BLaER1 (cell line): ENCODE measurements around the gene GYS1.

Experiments used
- H3K27ac ChIP-seq: shearing (Covaris generic); formaldehyde crosslinking; 2 replicates; pipeline ENCODE4 v1.8.1; 2022
- H3K27me3 ChIP-seq: shearing (Covaris generic); formaldehyde crosslinking; 2 replicates; pipeline ENCODE4 v1.8.1; 2022
- H3K36me3 ChIP-seq: shearing (Covaris generic); formaldehyde crosslinking; 2 replicates; pipeline ENCODE4 v1.8.1; 2022
- H3K4me1 ChIP-seq: shearing (Covaris generic); formaldehyde crosslinking; 2 replicates; pipeline ENCODE4 v1.8.1; 2022
- H3K4me2 ChIP-seq: shearing (Covaris generic); formaldehyde crosslinking; 2 replicates; pipeline ENCODE4 v1.8.1; 2022
- H3K4me3 ChIP-seq: shearing (Covaris generic); formaldehyde crosslinking; 2 replicates; pipeline ENCODE4 v1.8.1; 2022
- H3K9ac ChIP-seq: shearing (Covaris generic); formaldehyde crosslinking; 2 replicates; pipeline ENCODE4 v1.8.1; 2022
- H3K9me3 ChIP-seq: shearing (Covaris generic); formaldehyde crosslinking; 2 replicates; pipeline ENCODE4 v1.8.1; 2022
- H4K20me1 ChIP-seq: shearing (Covaris generic); formaldehyde crosslinking; 2 replicates; pipeline ENCODE4 v1.8.1; 2022
- Cebpa-rat ChIP-seq: shearing (Covaris generic); IDR thresholded peaks from 2 replicates; pipeline ENCODE4 v1.8.1; 2022

The GYS1 gene

GRCh38 chr19:48962029-48962848 is 30.9 kb downstream of the GYS1 start:
- no peaks in the 10 kb centered on the region for H3K27me3 ChIP-seq
- H3K4me2 ChIP-seq: peak overlapping the region; percentile 99
- H3K27ac ChIP-seq: peak overlapping the region; percentile 89
- H4K20me1 ChIP-seq: peaks cover 21% of the 10 kb centered on the region
- no peak for TF ChIP-seq Cebpa-rat
- H3K4me3 ChIP-seq: peak overlapping the region; percentile 38; the same call in 1 of the 2 replicates
- H3K36me3 ChIP-seq: peaks cover 28% of the 10 kb centered on the region
- H3K4me1 ChIP-seq: peaks cover 55% of the 10 kb centered on the region
- peak overlapping the region; percentile 72 for H3K9ac ChIP-seq
- H3K9me3 ChIP-seq: no peaks in the 10 kb centered on the region

GRCh38 chr19:48961673-48962028 is 31.5 kb downstream of the GYS1 start:
- TF ChIP-seq Cebpa-rat: no peak
- Histone ChIP-seq H3K9ac (peak overlapping the region; percentile 72), H4K20me1 (peaks cover 15% of the 10 kb centered on the region), H3K36me3 (peaks cover 25% of the 10 kb centered on the region), H3K27me3 (no peaks in the 10 kb centered on the region), H3K9me3 (no peaks in the 10 kb centered on the region), H3K27ac (peak overlapping the region; percentile 89), H3K4me3 (no peak overlapping the region), H3K4me1 (peaks cover 50% of the 10 kb centered on the region), H3K4me2 (peak overlapping the region; percentile 99)

- no peaks in the 10 kb centered on the region for H3K9me3 ChIP-seq
- no peak overlapping the region for H3K9ac ChIP-seq
- no peak overlapping the region for H3K4me3 ChIP-seq
- peak overlapping the region; percentile 89 for H3K27ac ChIP-seq
- peaks cover 49% of the 10 kb centered on the region for H3K4me1 ChIP-seq
- H3K36me3 ChIP-seq: peaks cover 24% of the 10 kb centered on the region
- H3K27me3 ChIP-seq: no peaks in the 10 kb centered on the region
- peaks cover 11% of the 10 kb centered on the region for H4K20me1 ChIP-seq
- TF ChIP-seq Cebpa-rat: no peak
- H3K4me2 ChIP-seq: peak overlapping the region; percentile 99; the same call in 1 of the 2 replicates
Observed at GRCh38 chr19:48961051-48961649, 32.0 kb downstream of the GYS1 start.

- H3K27ac ChIP-seq: no peak overlapping the region
- TF ChIP-seq Cebpa-rat: no peak
Observed at GRCh38 chr19:48959341-48960239, 33.5 kb downstream of the GYS1 start.

GRCh38 chr19:48958006-48958405 is 35.1 kb downstream of the GYS1 start:
- TF ChIP-seq Cebpa-rat: no peak
- Histone ChIP-seq H3K4me3 (no peak overlapping the region), H4K20me1 (peaks cover 12% of the 10 kb centered on the region; the same call in 1 of the 2 replicates), H3K4me2 (no peak overlapping the region), H3K9ac (no peak overlapping the region), H3K27me3 (no peaks in the 10 kb centered on the region), H3K36me3 (peaks cover 26% of the 10 kb centered on the region), H3K4me1 (peaks cover 54% of the 10 kb centered on the region), H3K9me3 (no peaks in the 10 kb centered on the region), H3K27ac (no peak overlapping the region)

More at GRCh38 chr19:48959341-48960239, 33.5 kb downstream of the GYS1 start:
- Histone ChIP-seq H3K4me2 (no peak overlapping the region), H4K20me1 (peaks cover 12% of the 10 kb centered on the region; the same call in 1 of the 2 replicates), H3K4me1 (peaks cover 56% of the 10 kb centered on the region), H3K36me3 (peaks cover 26% of the 10 kb centered on the region), H3K27me3 (no peaks in the 10 kb centered on the region), H3K9me3 (no peaks in the 10 kb centered on the region), H3K9ac (no peak overlapping the region), H3K4me3 (no peak overlapping the region)

- H3K36me3 ChIP-seq: peaks cover 21% of the 10 kb centered on the region
- no peaks in the 10 kb centered on the region for H3K9me3 ChIP-seq
- TF ChIP-seq Cebpa-rat: no peak
- H4K20me1 ChIP-seq: peaks cover 12% of the 10 kb centered on the region; the same call in 1 of the 2 replicates
- peak overlapping the region; percentile 92 for H3K4me3 ChIP-seq
- H3K4me1 ChIP-seq: peaks cover 62% of the 10 kb centered on the region
- peak overlapping the region; percentile 98 for H3K9ac ChIP-seq
- peak overlapping the region; percentile 98 for H3K27ac ChIP-seq
- no peaks in the 10 kb centered on the region for H3K27me3 ChIP-seq
- peak overlapping the region; percentile 90 for H3K4me2 ChIP-seq
Observed at GRCh38 chr19:48955308-48955958, 37.7 kb downstream of the GYS1 start.

- TF ChIP-seq Cebpa-rat: no peak
- peaks cover 63% of the 10 kb centered on the region for H3K4me1 ChIP-seq
- H3K4me2 ChIP-seq: peak within 1 kb of the TSS; percentile 90
- H3K4me3 ChIP-seq: peak within 1 kb of the TSS; percentile 92
- H3K9me3 ChIP-seq: no peaks in the 10 kb centered on the region
- peak within 1 kb of the TSS; percentile 98 for H3K9ac ChIP-seq
- H3K27ac ChIP-seq: peak within 1 kb of the TSS; percentile 98
- H3K36me3 ChIP-seq: peaks cover 21% of the 10 kb centered on the region
- peaks cover 12% of the 10 kb centered on the region; the same call in 1 of the 2 replicates for H4K20me1 ChIP-seq
- H3K27me3 ChIP-seq: no peaks in the 10 kb centered on the region
Observed at GRCh38 chr19:48954595-48955307, 38.4 kb downstream of the GYS1 start, which contains the start of gene BAX. TSS of gene BAX (plus strand) at chr19:48954875. CDS start at chr19:48954929, 54 bp downstream.

GRCh38 chr19:48953990-48954594 is 39.0 kb downstream of the GYS1 start:
- Histone ChIP-seq H3K36me3 (peaks cover 21% of the 10 kb centered on the region), H3K27ac (peak overlapping the region; percentile 98), H4K20me1 (peaks cover 12% of the 10 kb centered on the region; the same call in 1 of the 2 replicates), H3K4me2 (peak overlapping the region; percentile 90), H3K4me3 (peak overlapping the region; percentile 92), H3K27me3 (no peaks in the 10 kb centered on the region), H3K9ac (peak overlapping the region; percentile 98; the same call in 1 of the 2 replicates), H3K9me3 (peaks cover 5% of the 10 kb centered on the region), H3K4me1 (peaks cover 67% of the 10 kb centered on the region)
- TF ChIP-seq Cebpa-rat: no peak
